Activated naive CD8-positive, alpha-beta T cell treated with anti-CD3 and anti-CD28 coated beads, Interleukin-2, amount 50 U/mL, for 24 hours (primary cell): ENCODE data around the gene NRXN3.

Experiments used
- ATAC-seq: fragments of 150-1000 bp; cut with Tn5 transposase; one replicate; pipeline ENCODE4 v1.10.0; 2021
- DNase-seq: peaks from one replicate; pipeline ENCODE4 v3.0.0; 2021
- H3K27ac Mint-ChIP-seq: one replicate; pipeline ENCODE4 v1.8.0; 2021; ENCODE audit warnings: mild to moderate bottlenecking, mixed read lengths
- H3K27me3 Mint-ChIP-seq: one replicate; pipeline ENCODE4 v1.8.0; 2021; ENCODE audit warnings: mixed read lengths
- H3K36me3 Mint-ChIP-seq: one replicate; pipeline ENCODE4 v1.8.0; 2021; ENCODE audit warnings: low read depth, mixed read lengths
- H3K4me1 Mint-ChIP-seq: one replicate; pipeline ENCODE4 v1.8.0; 2021; ENCODE audit warnings: mixed read lengths
- H3K4me3 Mint-ChIP-seq: one replicate; pipeline ENCODE4 v1.8.0; 2021; ENCODE audit warnings: mild to moderate bottlenecking, moderate library complexity, mixed read lengths
- H3K9me3 Mint-ChIP-seq: one replicate; pipeline ENCODE4 v1.8.0; 2021; ENCODE audit warnings: mixed read lengths

Gene NRXN3

DNA sequence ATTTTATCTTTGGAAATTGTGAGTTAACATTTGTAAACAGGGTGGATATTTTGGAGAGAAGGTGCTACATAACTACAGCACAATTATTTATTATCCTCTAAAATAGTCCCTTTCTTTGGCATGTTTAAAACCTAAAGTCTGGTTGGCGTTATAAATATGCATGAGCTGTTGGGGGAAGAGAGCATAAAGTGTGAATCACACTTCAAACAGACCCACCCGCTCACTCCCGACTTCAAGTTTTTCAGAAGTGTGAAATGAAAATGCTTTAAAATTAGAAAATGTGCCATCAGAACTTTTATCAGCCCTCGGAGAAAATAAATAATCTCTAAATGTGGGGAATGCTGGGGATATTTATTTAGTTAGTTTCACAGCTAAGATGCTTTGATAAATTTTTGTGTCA is 1006.9 kb downstream of the NRXN3 start:
- DNase-seq (no peak), ATAC-seq (no peak)
- H3K4me1 Mint-ChIP-seq, result no peaks in the 10 kb centered on the region
- no peak overlapping the region for H3K4me3 Mint-ChIP-seq
- no peak overlapping the region for H3K27ac Mint-ChIP-seq
- H3K27me3 Mint-ChIP-seq, result no peaks in the 10 kb centered on the region
- no peaks in the 10 kb centered on the region for H3K36me3 Mint-ChIP-seq
- H3K9me3 Mint-ChIP-seq, result peaks cover 4% of the 10 kb centered on the region

GRCh38 chr14:79178719-79179118 is 1008.5 kb downstream of the NRXN3 start:
- no peak overlapping the region for H3K27ac Mint-ChIP-seq
- H3K27me3 Mint-ChIP-seq, result no peaks in the 10 kb centered on the region
- peaks cover 4% of the 10 kb centered on the region for H3K9me3 Mint-ChIP-seq
- ATAC-seq (no peak), DNase-seq (no peak)
- H3K36me3 Mint-ChIP-seq, result no peaks in the 10 kb centered on the region
- no peaks in the 10 kb centered on the region for H3K4me1 Mint-ChIP-seq
- no peak overlapping the region for H3K4me3 Mint-ChIP-seq

DNA sequence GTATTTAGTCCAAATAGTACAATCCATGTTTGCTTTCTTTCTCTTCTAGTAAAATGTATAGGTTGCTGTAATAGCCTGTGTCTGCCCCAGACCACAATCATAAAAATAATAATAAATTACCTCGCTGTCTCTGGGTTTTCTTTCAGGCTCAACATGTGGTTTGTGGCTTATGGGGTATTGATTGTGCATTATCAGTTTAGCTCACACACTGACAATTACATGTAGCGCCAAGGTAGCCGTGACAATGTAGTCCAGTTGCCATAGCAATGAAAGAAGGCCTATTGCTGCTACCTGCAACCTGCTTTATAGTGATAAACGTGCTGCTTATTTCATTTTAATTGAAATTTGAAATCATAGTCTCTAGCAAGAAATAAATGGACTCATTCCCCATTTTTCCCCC is 1009.8 kb downstream of the NRXN3 start:
- H3K36me3 Mint-ChIP-seq, result no peaks in the 10 kb centered on the region
- H3K27ac Mint-ChIP-seq, result no peak overlapping the region
- DNase-seq (no peak), ATAC-seq (no peak)
- no peaks in the 10 kb centered on the region for H3K9me3 Mint-ChIP-seq
- no peaks in the 10 kb centered on the region for H3K27me3 Mint-ChIP-seq
- no peaks in the 10 kb centered on the region for H3K4me1 Mint-ChIP-seq
- H3K4me3 Mint-ChIP-seq, result no peak overlapping the region

DNA sequence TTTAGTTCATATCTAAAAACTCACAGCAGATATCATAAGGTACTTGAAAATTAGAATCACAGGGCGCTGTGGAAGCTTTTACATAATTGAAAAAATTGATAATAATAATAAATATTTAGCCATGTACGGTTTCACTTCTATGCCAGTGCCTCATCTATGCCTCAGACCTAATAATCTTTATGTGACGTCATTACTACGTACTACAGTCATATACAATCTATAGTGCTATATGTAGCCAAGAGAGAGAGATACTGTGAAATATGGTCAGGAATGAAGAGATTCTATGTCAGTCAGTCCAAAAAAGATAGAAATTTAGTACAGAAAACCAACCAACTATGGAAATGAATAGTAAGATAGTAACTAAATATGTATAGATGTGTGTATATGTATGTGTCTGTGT is 1010.5 kb downstream of the NRXN3 start:
- no peak for ATAC-seq
- Mint-ChIP-seq H3K4me1 (no peaks in the 10 kb centered on the region), H3K4me3 (no peak overlapping the region)

DNA sequence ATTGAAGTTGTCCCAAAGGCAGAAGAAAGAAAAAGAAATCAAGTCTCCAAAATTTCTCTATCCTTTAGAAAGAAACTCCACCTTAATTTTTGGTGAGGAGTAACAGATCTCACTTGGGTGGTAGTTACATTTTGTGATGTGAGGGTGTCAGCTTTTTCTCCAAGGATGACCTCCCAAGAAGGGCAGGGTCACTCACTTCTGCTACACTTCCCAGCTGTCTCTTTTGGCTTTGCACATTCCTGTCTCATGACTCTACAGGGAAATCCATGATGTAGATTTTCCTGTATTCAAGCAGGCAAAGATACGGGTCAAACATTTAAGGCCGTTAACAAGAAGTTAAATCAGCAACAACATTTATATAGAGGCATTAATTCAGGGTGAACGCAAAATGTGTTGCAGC is 1016.4 kb downstream of the NRXN3 start:
- Mint-ChIP-seq H3K36me3 (no peaks in the 10 kb centered on the region), H3K9me3 (peaks cover 3% of the 10 kb centered on the region)
- DNase-seq, result no peak

More for the DNA sequence above, 1010.5 kb downstream of the NRXN3 start:
- DNase-seq, result no peak
- H3K36me3 Mint-ChIP-seq, result no peaks in the 10 kb centered on the region
- no peak overlapping the region for H3K27ac Mint-ChIP-seq
- no peaks in the 10 kb centered on the region for H3K9me3 Mint-ChIP-seq
- no peaks in the 10 kb centered on the region for H3K27me3 Mint-ChIP-seq

GRCh38 chr14:79193689-79194477 is 1023.7 kb downstream of the NRXN3 start:
- H3K27me3 Mint-ChIP-seq, result no peaks in the 10 kb centered on the region
- ATAC-seq (no peak), DNase-seq (no peak)
- H3K9me3 Mint-ChIP-seq, result no peaks in the 10 kb centered on the region
- H3K27ac Mint-ChIP-seq, result no peak overlapping the region
- no peaks in the 10 kb centered on the region for H3K4me1 Mint-ChIP-seq
- H3K4me3 Mint-ChIP-seq, result no peak overlapping the region
- H3K36me3 Mint-ChIP-seq, result no peaks in the 10 kb centered on the region

More for the DNA sequence above, 1016.4 kb downstream of the NRXN3 start:
- no peak overlapping the region for H3K4me3 Mint-ChIP-seq
- no peak for ATAC-seq
- H3K4me1 Mint-ChIP-seq, result no peaks in the 10 kb centered on the region
- H3K27me3 Mint-ChIP-seq, result no peaks in the 10 kb centered on the region
- H3K27ac Mint-ChIP-seq, result no peak overlapping the region

DNA sequence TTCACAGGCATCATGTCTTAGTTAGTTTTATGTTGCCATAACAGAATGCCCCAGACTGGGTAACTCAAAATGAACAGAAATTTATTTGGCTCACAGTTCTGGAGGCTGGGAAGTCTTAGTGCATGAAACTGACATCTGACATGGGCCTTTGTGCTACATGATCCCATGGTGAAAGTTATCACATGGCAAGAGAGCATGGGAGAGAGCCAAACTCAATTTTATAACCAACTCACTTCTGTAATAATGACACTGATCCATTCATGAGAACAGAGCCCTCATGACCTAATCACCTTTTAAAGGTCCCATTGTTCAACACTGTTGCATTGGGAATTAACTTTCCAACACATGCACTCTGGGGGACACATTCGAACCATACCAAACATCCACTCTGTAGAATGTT is 1026.0 kb downstream of the NRXN3 start:
- no peak overlapping the region for H3K4me3 Mint-ChIP-seq

DNA sequence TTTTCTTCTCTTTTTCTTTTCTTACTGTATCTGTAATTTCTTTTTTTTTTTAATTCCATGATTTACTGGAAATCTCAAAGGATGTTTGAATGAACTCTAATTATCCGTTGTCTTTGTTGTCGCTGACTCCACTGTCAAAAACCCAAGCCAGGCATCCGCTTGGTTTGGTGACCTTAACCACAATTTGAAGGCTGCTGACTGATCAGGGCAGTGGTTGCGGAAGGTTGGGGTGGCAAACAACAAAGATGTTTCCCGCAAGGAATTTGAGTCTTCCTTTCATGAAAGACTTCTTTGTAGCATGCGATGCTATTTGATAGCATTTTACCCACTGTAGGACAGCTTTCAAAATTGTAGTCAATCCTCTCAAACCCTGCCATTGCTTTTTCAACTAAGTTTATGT is 1027.3 kb downstream of the NRXN3 start:
- Mint-ChIP-seq H3K27ac (no peak overlapping the region), H3K36me3 (no peaks in the 10 kb centered on the region), H3K4me1 (no peaks in the 10 kb centered on the region), H3K27me3 (no peaks in the 10 kb centered on the region), H3K9me3 (peaks cover 15% of the 10 kb centered on the region), H3K4me3 (no peak overlapping the region)
- ATAC-seq (no peak), DNase-seq (no peak)

More for the DNA sequence above, 1026.0 kb downstream of the NRXN3 start:
- DNase-seq, result no peak
- Mint-ChIP-seq H3K36me3 (no peaks in the 10 kb centered on the region), H3K9me3 (peaks cover 15% of the 10 kb centered on the region), H3K4me1 (no peaks in the 10 kb centered on the region), H3K27ac (no peak overlapping the region), H3K27me3 (no peaks in the 10 kb centered on the region)
- no peak for ATAC-seq

DNA sequence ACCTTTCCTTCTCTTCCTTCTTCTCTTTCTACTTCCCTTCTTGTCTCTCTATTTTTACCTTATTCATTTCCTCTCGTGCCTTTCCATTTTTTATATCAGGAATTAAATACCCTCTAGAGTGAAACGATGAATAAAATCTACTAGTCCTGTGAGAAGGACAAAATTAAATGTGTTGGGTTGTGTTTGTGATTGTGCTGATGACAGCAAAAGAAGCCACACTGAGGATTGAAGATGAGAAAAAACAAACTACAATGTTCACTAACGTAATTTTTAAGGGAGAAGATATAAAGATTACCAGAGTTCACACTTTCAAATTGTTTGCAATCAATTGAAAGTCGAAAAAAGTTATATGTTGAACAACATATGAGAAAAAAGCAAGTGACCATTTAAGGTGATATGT is 1029.0 kb downstream of the NRXN3 start:
- DNase-seq (no peak), ATAC-seq (no peak)
- Mint-ChIP-seq H3K27me3 (no peaks in the 10 kb centered on the region), H3K9me3 (peaks cover 15% of the 10 kb centered on the region), H3K4me3 (no peak overlapping the region), H3K27ac (no peak overlapping the region), H3K4me1 (no peaks in the 10 kb centered on the region), H3K36me3 (no peaks in the 10 kb centered on the region)

DNA sequence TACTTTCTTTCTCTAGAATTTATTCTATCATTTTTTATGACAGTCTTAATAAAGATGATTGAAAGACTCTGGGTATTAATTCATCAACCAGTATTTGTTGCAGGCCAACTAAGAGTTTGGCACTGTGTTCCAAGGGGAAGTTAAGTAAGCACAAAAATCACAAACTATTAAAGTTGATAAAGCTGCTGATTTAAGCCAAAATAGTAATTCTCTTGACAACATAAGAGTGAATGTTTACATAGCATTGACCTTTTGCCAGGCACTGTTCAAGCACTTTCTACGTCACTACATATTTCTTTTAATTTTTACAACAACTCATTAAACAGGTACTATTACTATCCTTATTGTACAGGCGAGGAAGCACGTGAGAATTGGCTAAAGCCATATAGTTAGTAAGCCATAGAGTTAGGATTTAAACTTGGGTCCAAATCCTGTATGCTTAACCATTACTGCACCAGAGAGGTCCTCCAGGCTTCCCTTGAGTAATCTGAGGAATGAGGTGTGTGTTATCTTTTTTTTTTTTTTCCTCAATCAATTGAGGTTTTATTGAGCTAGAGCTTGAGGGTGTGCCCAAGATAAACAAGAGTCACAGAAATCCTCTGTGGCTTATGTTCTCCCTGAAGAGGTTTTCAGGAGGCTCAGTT is 1031.5 kb downstream of the NRXN3 start:
- Mint-ChIP-seq H3K4me1 (no peaks in the 10 kb centered on the region), H3K27ac (no peak overlapping the region), H3K27me3 (no peaks in the 10 kb centered on the region), H3K9me3 (peaks cover 15% of the 10 kb centered on the region), H3K36me3 (no peaks in the 10 kb centered on the region), H3K4me3 (no peak overlapping the region)
- no peak for DNase-seq
- no peak for ATAC-seq

- DNase-seq (no peak), ATAC-seq (no peak)
- peaks cover 8% of the 10 kb centered on the region for H3K9me3 Mint-ChIP-seq
- H3K27ac Mint-ChIP-seq, result no peak overlapping the region
- H3K36me3 Mint-ChIP-seq, result no peaks in the 10 kb centered on the region
- no peak overlapping the region for H3K4me3 Mint-ChIP-seq
- no peaks in the 10 kb centered on the region for H3K4me1 Mint-ChIP-seq
- H3K27me3 Mint-ChIP-seq, result no peaks in the 10 kb centered on the region
Observed at GRCh38 chr14:79204591-79204990, 1034.4 kb downstream of the NRXN3 start.

DNA sequence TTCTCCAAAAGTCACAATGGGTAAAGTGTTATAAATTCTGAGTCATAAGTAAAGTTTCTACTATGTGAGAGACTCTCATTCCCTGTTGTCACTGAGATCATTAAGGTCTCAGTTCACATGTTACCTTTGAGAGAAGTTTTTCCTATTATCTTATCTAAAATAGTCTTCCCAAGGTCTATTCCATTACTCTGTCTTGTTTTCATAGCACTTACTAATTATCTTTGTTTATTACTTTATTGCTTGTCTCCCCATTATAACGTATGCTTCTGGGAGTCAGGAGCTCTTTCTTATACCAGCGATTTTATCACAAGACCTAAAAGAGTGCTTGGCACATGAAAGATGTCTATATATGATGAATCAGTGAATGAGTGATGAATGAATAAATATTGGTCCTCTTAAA is 1039.2 kb downstream of the NRXN3 start:
- Mint-ChIP-seq H3K36me3 (no peaks in the 10 kb centered on the region), H3K4me1 (no peaks in the 10 kb centered on the region)

DNA sequence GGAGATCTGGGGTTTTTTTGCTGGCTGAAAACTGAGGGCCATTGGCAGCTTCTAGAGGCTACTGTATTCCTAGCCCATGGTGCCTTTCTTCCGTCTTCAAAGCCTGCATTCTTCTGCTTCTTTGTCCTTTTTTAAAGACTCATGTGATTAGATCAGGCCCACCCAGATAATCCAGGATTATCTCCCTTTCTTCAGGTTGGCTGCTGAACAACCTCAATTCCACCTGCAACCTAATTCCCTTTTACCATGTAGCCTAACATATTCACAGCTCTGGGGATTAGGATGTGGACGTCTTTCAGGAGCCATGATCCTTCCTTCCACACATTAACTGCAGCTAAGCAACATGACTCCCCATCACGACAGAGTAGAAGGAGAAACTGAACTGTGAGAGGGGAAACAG is 1055.6 kb downstream of the NRXN3 start:
- H3K4me1 Mint-ChIP-seq, result no peaks in the 10 kb centered on the region
- H3K36me3 Mint-ChIP-seq, result no peaks in the 10 kb centered on the region
- no peak overlapping the region for H3K4me3 Mint-ChIP-seq
- ATAC-seq, result no peak
- peaks cover 14% of the 10 kb centered on the region for H3K9me3 Mint-ChIP-seq
- DNase-seq, result no peak
- no peak overlapping the region for H3K27ac Mint-ChIP-seq
- H3K27me3 Mint-ChIP-seq, result no peaks in the 10 kb centered on the region

More for the DNA sequence above, 1039.2 kb downstream of the NRXN3 start:
- DNase-seq, result no peak
- Mint-ChIP-seq H3K27ac (no peak overlapping the region), H3K9me3 (no peaks in the 10 kb centered on the region), H3K4me3 (no peak overlapping the region), H3K27me3 (no peaks in the 10 kb centered on the region)
- ATAC-seq, result no peak

GRCh38 chr14:79229383-79229909 is 1059.3 kb downstream of the NRXN3 start:
- DNase-seq, result no peak
- Mint-ChIP-seq H3K4me1 (no peaks in the 10 kb centered on the region), H3K27ac (no peak overlapping the region), H3K27me3 (no peaks in the 10 kb centered on the region), H3K36me3 (no peaks in the 10 kb centered on the region), H3K9me3 (peaks cover 8% of the 10 kb centered on the region), H3K4me3 (no peak overlapping the region)
- ATAC-seq, result no peak

GRCh38 chr14:79242666-79243065 is 1072.5 kb downstream of the NRXN3 start:
- Mint-ChIP-seq H3K27me3 (no peaks in the 10 kb centered on the region), H3K36me3 (no peaks in the 10 kb centered on the region), H3K4me3 (no peak overlapping the region), H3K4me1 (no peaks in the 10 kb centered on the region), H3K27ac (no peak overlapping the region), H3K9me3 (no peaks in the 10 kb centered on the region)
- ATAC-seq (no peak), DNase-seq (no peak)
